ENCODE data around the gene TMEM201. TPM values are rescaled to one million over a fixed set of nuclear protein-coding genes. Genes with fewer than 3 reads are reported as not detected.

TMEM201 gene
- total and polyA plus RNA-seq, 2 donors (not counting 3 experiments of a cell fraction or from before 2014, with no cell fraction given), result 8.3 to 24.8 TPM

- Histone ChIP-seq H3K36me3 (ENCODE audit: control insufficient read depth in 2 of 2, extremely low read depth in 1 of 2, insufficient read depth in 2 of 2, low read length in 2 of 2) (peaks cover 3 to 6% of the 10 kb centered on the region in 2 experiments), H3K27ac (ENCODE audit: insufficient read depth, low read depth, low read length) (no peak overlapping the region), H3K9ac (replicated peaks; ENCODE audit: extremely low read depth, insufficient read depth, low read length) (no peak overlapping the region), H2AFZ (ENCODE audit: low read depth, low read length) (no peak overlapping the region), H3K9me1 (replicated peaks; ENCODE audit: control insufficient read depth, extremely low read depth, insufficient read depth, low read length) (no peaks in the 10 kb centered on the region), H4K20me1 (replicated peaks; ENCODE audit: control insufficient read depth, extremely low read depth, insufficient read depth, low read length) (no peaks in the 10 kb centered on the region), H3K4me2 (ENCODE audit: insufficient read depth, low read length) (no peak overlapping the region), H3K4me1 (ENCODE audit: control insufficient read depth, extremely low read depth, insufficient read depth, low read length) (no peaks in the 10 kb centered on the region), H3K27me3 (ENCODE audit: control insufficient read depth in 2 of 2, insufficient read depth in 2 of 2, low read length in 2 of 2) (no peaks in the 10 kb centered on the region), H3K9me3 (replicated peaks; ENCODE audit: control insufficient read depth, insufficient read depth, low read length) (no peaks in the 10 kb centered on the region), H3K4me3 (replicated peaks in 1 of 3; ENCODE audit: insufficient read depth in 1 of 3, low read depth in 1 of 3, low read length in 3 of 3) (no peak overlapping the region), H3K79me2 (ENCODE audit: control insufficient read depth, insufficient read depth, low read length) (no peaks in the 10 kb centered on the region)
- FAIRE-seq (no peak), DNase-seq (ENCODE audit: low read depth, low spot score) (no peak)
- dilution Hi-C loops (cut with MboI; ENCODE audit: extremely low pct_ligation_motif_present, low sequenced_read_pairs) (no loop called here), intact Hi-C loops (cut with micrococcal nuclease) (no loop called here)
- POLR2A ChIA-PET, result no interaction called here
- no TSS peak for BruUV-seq (replicated peaks)
- CTCF ChIA-PET, result no interaction called here
- TF ChIP-seq CTCF (IDR thresholded peaks at IDR 0.05; ENCODE audit: extremely low read depth in 1 of 2, insufficient read depth in 1 of 2, low read depth in 1 of 2, low read length in 2 of 2), result no peak
- no peak for TF ChIP-seq MAX (IDR thresholded peaks at IDR 0.05; ENCODE audit: insufficient read depth, insufficient read length)
- TF ChIP-seq EZH2 (IDR thresholded peaks at IDR 0.05; ENCODE audit: borderline replicate concordance, low read depth, low read length, severe bottlenecking), result no peak
- TF ChIP-seq FOS (IDR thresholded peaks at IDR 0.05; ENCODE audit: borderline replicate concordance, insufficient read depth, low read length), result no peak
- no peak for TF ChIP-seq POLR2AphosphoS5 (IDR thresholded peaks at IDR 0.05; ENCODE audit: insufficient read depth, low read depth, low read length)
- no peak for TF ChIP-seq JUN (IDR thresholded peaks at IDR 0.05; ENCODE audit: borderline replicate concordance, insufficient read depth, insufficient read length, low read depth)
- no peak for TF ChIP-seq POLR2A (IDR thresholded peaks at IDR 0.05; ENCODE audit: low read depth, low read length)
- no peak for TF ChIP-seq MYC (IDR thresholded peaks at IDR 0.05; ENCODE audit: low read depth, low read length)
- TF ChIP-seq GATA2 (IDR thresholded peaks at IDR 0.05; ENCODE audit: insufficient read depth, insufficient read length, low read depth, low read length), result no peak
These were observed 11.3 kb upstream of the TMEM201 start for GRCh38 chr1:9577423-9577822.
